ENCODE measurements around the gene C17orf50.

The C17orf50 gene

DNA sequence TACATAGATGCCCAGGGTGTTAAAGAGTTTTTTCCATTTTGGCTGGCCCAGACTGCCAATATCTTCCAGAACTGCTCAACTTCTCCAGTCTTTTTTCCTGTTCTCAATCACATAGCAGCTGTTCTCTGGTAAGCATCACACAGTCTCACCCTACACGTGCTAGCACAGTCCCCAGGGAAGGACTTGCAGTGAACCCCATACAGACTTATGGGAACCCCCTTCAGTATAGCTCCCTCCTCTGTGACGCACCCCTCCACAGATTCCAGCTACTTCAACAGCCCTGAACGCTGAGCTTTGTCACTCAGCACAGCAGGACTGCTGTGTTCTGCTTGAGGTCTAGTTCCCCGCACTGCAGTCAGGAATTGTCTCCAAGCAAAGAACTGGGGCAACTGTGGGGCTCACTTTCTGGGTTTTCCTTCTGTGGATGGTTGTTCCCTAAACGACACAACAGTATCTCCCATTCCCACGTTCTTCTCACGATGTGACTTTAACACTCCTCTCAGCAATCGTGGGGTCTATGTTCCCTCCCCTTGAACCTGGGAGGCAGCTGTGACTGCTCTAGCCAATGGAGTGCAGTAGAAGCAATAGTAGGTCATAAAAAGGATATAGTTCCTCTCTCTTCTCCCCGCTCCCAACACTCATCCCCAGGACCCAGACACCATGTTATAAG is 31.1 kb downstream of the C17orf50 start:
- no peak for DNase-seq

DNA sequence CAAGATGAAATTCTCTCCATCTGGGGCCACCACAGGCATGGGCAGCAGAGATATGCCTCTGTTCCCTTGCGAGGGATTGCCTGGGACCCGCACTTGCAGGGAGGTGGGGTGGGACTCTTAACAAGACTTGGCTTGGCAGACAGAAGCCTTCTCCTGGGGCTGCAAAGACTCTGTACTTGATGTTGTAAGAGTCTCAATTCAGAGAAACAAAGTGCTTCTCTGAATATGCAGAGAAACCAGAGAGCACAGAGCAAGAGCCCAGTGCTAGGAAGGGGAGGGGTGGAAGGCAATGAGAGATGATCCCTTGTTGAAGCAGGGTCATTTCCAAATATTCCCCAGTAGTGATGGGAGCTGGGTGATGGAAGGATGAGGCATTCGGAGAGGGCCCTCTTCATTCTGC is 32.6 kb downstream of the C17orf50 start:
- no peak for DNase-seq

DNA sequence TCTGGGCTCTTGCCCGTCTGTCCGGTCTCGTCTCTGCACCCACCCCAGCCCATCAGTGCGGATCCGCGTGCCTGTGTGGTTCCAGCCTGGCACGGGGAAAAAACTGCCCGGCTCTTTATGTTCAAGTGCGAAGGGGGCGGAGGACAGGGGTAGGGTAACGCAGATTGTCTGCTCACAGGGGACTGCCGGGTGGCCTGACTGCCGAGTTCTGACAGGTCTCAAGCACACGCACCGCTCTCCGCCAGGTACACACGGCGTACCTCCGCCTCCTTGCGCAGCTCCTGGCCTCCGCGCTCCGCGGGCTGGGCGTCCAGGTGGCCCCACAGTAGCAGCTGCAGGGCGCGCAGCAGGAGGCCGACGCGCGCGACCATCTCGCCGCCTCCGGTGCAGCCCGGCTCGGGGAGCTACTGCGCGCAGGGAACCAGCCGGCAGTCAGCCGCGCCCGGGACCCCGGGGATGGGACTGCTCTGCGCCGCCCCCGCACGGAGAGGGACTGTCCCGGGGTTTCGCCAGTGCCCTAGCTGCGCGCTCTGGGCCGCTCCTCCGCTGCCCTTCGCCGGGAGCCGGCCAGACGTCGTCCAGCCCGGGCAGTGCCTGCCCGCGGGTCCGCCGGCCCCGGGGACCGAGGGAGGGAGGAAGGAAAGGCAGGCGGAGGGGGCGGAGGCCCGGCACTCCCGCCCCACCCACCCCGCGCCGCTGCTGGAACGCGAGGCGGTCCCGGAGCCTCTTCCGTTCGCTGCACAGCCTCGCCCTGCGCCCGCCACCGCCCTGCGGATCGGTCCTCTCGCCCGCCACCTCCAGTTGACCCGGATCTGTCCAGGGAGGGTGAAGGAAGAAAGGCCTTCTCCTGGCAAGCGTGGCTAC is 34.6 kb downstream of the C17orf50 start, which contains the start of gene MMP28:
TSS of gene MMP28 (minus strand) at position 635 of the 864 bp plus-strand sequence. CDS start at position 371, 264 bp downstream.
- peak; percentile 69 for DNase-seq

DNA sequence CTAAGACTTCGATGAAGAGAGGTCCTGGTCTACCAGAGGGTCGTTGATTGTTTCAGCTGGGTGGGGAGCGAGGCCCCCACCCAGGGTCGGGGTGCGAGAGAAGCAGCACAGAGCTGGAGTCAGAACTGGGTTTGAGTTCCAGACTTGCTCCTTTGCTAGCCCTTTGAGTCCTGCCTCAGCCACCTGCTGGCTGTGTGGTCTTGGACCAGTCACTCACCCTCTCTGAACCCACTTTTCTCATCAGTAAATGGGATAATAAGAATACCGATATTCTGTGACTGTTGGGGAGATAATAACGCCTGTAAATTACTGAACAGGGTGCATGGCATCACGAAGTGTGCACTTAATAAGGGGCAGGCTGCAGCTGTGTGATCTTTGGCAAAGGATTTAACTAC is 35.2 kb downstream of the C17orf50 start:
- DNase-seq = no peak

DNA sequence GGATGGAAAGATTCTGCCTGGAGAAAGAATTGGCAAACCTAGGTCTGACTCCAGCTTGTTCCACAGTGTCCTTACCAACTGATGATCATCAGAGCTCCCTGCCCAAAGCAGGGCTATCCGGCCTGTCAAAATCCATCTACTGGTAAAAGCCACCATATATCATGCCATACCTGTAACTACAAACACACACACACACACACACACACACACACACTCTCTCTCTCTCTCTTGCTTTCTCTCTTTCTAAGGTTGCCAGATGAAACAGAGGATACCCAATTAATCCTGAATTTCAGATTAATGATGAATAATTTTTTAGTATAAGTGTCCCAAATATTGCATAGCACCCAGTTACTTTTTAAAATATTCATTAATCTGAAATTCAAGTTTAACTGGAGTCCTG is 36.3 kb downstream of the C17orf50 start:
- no peak for DNase-seq

DNA sequence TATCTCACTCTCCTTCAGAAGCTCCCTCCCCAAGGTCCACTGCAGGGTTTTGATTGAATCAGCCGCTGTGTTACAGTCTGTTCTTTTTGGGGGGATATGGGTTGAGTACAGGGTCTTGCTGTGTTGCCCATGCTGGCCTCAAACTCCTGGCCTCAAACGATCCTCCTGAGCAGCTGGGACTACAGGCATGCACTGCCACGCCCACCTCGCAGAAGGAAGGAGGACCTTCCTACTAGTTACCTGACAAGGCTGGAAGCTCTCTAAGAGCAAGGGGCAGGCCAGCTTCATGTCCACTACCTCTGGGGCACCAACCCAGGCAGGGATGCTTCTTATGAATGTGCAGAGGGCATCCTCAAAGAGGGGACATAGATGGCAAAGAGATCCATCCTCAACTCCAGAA is 36.7 kb downstream of the C17orf50 start:
- DNase-seq = no peak

DNA sequence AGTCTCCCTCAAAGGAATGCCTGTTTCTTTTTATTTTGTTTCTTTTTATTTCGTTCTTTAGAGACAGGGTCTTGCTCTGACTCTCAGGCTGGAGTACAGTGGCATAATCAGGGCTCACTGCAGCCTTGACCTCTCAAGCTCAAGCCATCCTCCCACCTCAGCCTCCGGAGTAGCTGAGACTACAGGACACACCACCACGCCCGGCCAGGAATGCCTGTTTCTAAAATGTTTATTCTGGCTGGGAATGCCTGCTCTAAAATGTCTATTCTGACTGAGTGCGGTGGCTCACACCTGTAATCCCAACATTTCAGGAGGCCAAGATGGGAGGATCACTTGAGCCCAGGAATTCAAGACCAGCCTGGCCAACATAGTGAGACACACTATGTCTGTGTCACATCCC is 37.2 kb downstream of the C17orf50 start:
- no peak for DNase-seq

DNA sequence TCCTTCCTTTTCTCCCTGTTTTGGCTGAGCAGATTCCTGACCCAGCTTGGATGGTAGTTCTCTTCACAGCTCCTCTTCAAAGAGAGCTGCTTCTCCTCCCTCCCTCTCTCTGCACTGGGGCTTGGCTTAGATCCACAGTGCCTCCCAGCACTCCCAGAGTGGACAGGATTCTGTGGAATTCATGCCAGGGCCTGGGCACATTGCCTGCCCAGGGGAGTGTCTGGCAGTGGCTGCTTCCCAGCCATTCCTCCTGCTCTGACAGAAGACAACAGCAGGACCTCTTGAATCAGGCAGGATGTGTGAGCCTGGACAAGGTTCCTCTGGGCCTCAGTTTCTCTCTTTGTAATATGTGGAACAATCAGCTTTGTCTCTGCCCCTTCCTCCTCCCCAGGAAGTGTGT is 39.3 kb downstream of the C17orf50 start:
- DNase-seq = no peak

DNA sequence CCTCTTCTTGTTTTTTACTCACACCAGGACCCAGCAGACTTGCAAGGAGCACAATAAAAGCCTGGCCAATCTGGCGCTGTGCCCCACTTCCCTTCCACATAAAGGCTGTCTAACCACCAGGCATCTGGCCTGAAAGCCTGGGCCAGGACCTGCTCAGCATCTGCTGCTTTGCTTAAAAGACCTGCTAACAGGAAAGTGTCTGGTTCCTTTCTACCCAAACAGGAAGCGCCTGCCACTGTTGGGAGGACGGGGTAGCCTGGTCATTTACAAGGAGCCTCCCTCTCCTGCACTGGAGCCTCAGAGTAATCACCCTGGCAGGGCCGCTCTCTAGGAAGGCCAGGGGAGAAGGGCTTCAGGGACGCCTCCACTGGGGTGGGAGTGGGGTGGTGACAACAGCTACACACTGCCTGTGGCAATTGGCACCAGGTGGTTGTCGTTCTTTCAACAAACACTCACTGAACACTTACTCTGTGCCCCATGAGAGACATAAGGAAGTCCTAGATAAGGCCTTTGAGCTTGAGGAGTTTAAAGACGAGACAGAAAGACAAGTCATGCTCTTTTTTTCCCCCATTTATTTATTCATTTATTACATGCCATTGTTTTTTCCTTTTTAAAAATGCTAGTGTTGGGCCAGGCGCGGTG is 41.0 kb downstream of the C17orf50 start:
- no peak for DNase-seq

DNA sequence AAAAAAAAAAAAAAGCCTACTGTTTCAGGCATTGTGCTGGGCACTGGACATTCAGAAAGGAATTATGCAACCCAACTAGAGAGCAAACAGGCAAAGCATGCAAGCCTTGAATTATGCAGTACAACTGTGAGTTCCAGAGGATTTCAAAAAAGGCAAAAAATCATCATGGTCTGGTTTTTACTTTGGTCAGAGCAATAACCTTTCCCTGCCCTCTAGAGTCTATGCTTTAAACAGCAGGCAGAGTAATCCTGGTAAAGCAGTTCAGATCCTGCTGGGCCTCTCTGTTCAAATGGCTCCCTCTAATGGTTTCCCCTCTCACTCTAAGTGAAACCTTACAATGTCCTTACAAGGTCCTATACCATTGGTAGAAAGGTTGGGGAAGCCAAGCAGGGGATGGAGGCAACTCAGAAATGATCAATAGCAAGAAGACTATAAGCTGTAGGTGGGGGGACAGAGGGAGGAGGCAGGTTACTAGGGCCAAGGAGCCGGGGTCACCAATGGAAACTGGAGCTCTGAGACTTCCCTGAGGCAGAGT is 44.0 kb downstream of the C17orf50 start:
- peak; percentile 42 for DNase-seq

DNA sequence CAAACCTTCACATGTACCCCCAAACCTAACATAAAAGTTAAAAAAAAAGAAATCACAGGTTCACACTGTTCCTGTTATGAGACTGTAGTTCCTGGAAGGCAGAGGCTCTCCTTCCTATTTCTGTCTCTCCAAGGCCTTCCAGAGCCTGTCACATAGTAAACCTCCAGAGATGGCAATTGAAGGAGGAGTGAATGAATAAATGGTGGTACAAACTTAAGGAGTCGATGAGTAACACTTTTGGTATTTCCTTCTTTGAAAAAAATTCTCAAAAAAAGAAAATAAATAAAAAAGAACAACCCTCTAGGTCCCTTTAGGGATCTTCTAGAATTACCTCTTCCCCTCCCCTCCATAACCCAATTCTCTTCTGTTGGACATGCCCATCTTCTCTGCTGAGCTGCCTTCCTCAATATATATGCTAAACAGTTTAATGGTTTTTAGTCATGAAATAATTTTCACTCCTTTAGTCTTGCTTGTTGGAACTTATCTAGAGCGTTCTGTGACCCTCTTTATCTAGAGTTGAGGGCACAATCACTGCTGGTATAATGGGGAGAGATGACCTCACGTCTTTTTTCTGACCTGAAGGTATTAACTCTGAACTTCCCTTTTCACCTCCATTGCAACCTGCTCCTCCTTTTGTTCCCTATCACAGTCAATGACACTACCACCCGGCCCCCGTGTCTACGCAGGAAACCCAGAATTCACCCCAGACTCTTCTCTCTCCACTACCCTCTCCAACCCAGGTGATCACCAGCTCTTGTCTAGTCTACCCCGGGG is 46.9 kb downstream of the C17orf50 start:
- DNase-seq = no peak

DNA sequence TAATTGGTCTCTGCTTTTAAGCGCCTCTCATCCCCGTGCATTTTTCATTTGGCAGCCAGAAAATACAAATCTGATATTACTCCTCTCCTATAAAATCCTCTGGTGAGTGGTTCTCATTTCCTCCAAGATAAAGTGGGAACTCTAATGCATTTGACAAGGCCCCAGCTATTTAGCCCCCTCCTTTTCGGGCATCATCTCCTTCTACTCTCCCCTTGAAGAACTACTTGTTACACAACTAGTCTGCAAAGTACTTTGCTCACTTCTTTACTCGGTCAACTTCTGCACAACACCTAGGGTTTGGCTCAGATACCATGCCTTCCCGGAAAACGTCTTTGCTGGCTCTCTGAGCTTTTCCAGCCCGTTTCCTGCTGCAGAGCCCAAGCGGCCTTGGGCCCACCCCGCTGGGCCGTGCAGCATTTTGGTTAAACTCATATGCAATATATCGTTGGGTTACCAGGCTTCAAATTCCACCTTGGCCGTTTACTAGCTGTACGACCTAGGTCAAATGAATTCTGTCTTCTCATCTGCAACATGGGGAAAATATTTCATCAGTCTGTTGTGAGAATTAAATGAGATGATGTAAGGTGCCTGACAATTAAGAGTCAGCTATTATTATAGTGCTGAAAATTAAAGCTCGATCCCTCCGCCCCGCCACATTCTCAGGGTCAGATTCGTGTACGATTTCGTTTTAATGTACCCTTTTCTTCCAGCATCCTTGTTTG is 47.7 kb downstream of the C17orf50 start:
- peak; percentile 18 for DNase-seq

DNA sequence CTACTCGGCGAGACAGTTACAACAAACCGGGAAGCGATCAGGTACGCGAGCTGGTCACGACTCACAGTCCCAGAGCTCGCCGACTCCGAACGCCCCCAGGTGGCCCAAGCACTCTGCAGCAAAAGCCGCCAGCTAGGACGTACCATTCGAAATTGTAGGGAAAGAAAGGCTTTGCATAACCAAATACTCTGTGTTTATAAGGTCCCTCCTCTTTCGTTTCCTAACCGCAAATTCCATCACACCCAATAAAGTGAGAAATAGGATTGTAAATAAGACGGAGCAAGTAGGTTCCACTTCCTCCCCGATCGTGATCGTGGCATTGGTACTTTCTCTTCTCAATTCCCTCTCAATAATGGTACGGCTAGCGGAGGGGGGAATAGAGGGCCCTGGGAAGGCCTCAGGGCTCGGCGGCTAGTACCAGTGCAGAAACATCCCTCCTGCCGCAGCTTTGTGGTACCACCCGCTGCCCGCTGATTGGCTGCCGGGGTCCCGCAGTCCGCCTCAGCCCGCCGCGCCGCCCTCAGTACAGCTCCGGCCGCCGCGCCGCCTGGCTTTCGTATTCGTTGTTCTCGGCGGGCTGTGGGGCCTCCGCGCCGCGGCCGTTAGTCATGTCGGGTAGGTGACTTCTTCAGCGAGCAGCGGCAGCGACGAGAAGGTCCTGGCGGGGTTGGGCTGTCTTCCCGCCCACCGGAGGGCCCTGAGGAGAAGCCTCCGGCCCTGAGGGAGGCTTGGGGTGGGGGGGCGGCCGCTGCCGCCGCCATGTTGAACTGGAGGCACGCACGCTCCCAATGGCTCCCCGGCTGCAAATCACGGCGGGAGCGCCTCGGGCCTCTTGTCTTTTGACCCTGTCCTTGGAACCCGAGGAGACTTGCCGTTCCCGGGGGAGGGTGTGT is 48.5 kb downstream of the C17orf50 start, which contains the start of gene TAF15:
TSS of gene TAF15 (plus strand) at position 523 of the 893 bp plus-strand sequence. CDS start at position 609, 86 bp downstream.
- peak; percentile 97 for DNase-seq

DNA sequence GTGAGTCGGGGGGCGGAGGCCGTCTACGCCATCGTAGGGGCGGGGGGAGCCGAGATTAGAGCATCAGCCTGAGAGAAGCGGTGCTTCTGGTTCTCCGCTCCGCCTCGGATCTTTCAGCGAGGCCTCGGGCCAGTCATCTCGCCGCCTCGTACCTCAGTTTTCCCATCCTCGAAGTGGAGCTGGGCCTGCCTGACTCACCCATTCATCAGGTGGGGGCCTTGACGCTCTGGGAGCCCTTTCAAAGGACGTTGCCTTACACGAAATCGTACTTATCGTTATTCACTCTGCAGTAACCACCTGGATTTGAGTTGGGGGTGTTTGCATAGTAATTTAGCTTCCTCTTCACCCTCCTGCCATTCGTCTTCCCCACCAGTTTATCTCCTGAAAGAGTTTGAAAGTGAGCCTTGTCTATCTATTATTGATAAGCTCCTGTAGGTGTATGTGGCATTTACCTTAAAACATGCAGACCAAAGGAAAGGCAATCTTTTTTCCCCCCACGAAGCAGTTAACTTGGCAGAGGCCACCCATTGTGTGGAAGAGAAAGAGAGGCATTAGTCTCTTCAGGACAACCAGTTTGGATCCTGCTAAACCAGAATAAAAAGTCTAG is 49.3 kb downstream of the C17orf50 start:
- DNase-seq = no peak

DNA sequence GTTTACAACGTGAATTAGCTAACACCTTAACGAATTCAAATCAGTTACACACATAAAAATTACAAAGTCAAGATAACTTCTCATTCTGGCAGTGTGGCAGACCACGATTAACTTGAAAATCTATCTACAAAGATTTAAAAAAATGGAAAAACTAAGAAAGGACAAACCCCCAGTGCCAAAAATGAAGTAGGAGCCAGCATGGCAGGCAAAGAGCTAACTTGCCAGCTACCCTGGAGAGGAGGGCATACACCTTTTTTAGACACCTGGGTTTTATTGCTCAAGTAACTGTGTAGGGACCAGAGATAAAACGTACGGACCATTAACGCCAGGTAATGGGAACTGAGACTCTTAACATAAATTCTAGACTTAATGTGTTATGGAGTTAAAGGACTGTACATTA is 51.1 kb downstream of the C17orf50 start:
- no peak for DNase-seq

DNA sequence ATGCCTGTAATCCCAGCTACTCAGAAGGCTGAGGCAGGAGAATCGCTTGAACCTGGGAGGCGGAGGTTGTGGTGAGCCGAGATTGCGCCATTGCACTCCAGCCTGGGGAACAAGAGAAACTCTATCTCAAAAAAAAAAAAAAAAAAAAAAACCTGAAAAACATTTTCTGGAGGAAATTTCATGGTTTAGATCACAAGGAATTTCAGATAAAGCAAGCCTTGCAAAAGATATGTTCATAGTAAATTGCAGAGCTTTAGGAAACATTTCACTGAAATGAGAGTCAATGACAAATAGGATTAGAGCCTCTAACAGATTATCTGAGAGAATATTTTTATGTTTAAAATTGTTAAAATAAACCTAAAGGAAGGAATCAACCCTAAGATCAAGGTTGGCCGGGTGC is 51.8 kb downstream of the C17orf50 start:
- DNase-seq = no peak
